Measurements from ENCODE around the gene HSBP1L1.

Gene HSBP1L1

GRCh38 chr18:79916546-79917168 lies 47.8 kb upstream of the HSBP1L1 start:
- TF ChIP-seq, protein P1, sequence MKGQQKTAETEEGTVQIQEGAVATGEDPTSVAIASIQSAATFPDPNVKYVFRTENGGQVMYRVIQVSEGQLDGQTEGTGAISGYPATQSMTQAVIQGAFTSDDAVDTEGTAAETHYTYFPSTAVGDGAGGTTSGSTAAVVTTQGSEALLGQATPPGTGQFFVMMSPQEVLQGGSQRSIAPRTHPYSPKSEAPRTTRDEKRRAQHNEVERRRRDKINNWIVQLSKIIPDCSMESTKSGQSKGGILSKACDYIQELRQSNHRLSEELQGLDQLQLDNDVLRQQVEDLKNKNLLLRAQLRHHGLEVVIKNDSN (IDR thresholded peaks at IDR 0.05), result no peak
- TF ChIP-seq CEBPB (IDR thresholded peaks at IDR 0.05), result no peak

DNA sequence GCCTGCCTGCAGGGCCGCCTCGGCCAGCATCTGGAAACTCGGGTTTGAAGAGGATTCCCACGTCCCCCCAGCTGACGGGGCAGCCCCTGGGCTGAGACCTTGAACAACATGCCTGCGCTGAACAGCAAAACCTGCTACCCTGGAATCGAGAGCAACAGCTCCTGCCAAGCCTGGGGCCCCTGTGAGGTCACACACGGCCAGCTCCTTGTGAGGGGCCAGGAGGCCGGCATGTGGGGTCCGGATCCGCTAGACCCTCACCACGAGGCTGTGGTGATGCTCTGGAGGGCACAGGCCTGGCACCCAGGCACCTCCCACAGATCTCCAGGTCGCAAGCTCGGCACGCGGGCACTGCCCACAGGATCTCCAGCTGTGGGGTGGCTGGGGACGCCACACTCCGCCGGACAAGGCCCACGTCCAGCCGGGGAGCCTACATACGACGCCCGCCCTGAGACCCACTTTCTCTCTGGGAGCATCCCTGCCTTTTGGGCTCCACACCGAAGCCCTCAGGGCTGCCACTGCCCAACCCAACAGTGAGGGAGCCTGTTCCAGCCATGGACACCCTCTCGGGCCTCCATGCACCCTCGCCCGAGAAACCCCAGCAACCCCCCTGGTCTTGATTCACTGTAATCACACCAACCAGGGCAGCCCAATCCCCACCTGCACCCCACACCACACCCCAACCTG lies 47.1 kb upstream of the HSBP1L1 start:
- TF ChIP-seq EP300 (IDR thresholded peaks at IDR 0.05; ENCODE audit: borderline replicate concordance) (no peak), TAF1 (IDR thresholded peaks at IDR 0.05; ENCODE audit: low read depth) (no peak), YY1 (IDR thresholded peaks at IDR 0.05; ENCODE audit: low read depth) (no peak), NFIC (IDR thresholded peaks at IDR 0.05) (no peak), RAD21 (IDR thresholded peaks at IDR 0.05; ENCODE audit: low read depth) (no peak), REST (IDR thresholded peaks at IDR 0.05; ENCODE audit: low read depth) (no peak), FOXM1 (IDR thresholded peaks at IDR 0.05; ENCODE audit: borderline replicate concordance, low read depth) (no peak), CREB1 (IDR thresholded peaks at IDR 0.05; ENCODE audit: low read depth) (no peak), ZBTB7A (IDR thresholded peaks at IDR 0.05; ENCODE audit: low read depth) (no peak), CEBPB (IDR thresholded peaks at IDR 0.05) (no peak), EGR1 (IDR thresholded peaks at IDR 0.05) (no peak), TEAD4 (IDR thresholded peaks at IDR 0.05) (no peak), TCF12 (IDR thresholded peaks at IDR 0.05; ENCODE audit: low read depth) (no peak)
- TF ChIP-seq, protein P2, sequence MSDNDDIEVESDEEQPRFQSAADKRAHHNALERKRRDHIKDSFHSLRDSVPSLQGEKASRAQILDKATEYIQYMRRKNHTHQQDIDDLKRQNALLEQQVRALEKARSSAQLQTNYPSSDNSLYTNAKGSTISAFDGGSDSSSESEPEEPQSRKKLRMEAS (IDR thresholded peaks at IDR 0.05), result no peak
- TF ChIP-seq, protein P1 (IDR thresholded peaks at IDR 0.05), result no peak

GRCh38 chr18:79917853-79918614 lies 46.4 kb upstream of the HSBP1L1 start:
- no peak for TF ChIP-seq NFIC (IDR thresholded peaks at IDR 0.05)
- TF ChIP-seq CEBPB (IDR thresholded peaks at IDR 0.05), result no peak
- no peak for TF ChIP-seq FOXM1 (IDR thresholded peaks at IDR 0.05; ENCODE audit: borderline replicate concordance, low read depth)
- no peak for TF ChIP-seq REST (IDR thresholded peaks at IDR 0.05; ENCODE audit: low read depth)
- TF ChIP-seq, protein P1 (IDR thresholded peaks at IDR 0.05), result no peak
- TF ChIP-seq TEAD4 (IDR thresholded peaks at IDR 0.05), result no peak
- TF ChIP-seq, protein P2 (IDR thresholded peaks at IDR 0.05), result no peak
- TF ChIP-seq TCF12 (IDR thresholded peaks at IDR 0.05; ENCODE audit: low read depth), result no peak
- no peak for TF ChIP-seq ZBTB7A (IDR thresholded peaks at IDR 0.05; ENCODE audit: low read depth)
- no peak for TF ChIP-seq TAF1 (IDR thresholded peaks at IDR 0.05; ENCODE audit: low read depth)
- TF ChIP-seq CREB1 (IDR thresholded peaks at IDR 0.05; ENCODE audit: low read depth), result no peak
- TF ChIP-seq EP300 (IDR thresholded peaks at IDR 0.05; ENCODE audit: borderline replicate concordance), result no peak
- TF ChIP-seq EGR1 (IDR thresholded peaks at IDR 0.05), result no peak
- TF ChIP-seq YY1 (IDR thresholded peaks at IDR 0.05; ENCODE audit: low read depth), result no peak
- no peak for TF ChIP-seq RAD21 (IDR thresholded peaks at IDR 0.05; ENCODE audit: low read depth)

DNA sequence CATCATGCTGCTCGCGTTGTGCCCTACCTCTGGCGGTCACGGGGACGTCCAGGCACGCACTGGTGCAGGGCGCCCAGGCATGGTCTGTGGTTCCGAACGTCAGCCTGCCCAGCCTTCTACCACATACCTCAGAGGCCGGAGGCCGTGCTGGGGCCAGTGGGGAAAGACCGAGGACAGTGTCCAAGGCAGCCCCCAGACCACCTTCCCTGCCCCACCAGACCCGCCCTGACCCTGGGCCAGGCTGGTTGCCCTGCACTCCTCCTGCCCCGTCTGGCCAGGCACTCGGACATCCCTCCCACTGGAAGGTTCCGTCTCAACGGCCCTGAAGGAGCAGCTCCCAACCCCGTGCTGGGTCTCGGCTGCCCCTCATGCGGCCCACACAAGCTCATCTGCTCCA lies 45.8 kb upstream of the HSBP1L1 start:
- TF ChIP-seq REST (IDR thresholded peaks at IDR 0.05; ENCODE audit: low read depth), result no peak

All from Ishikawa (cell line).